ENCODE results near the gene KY.

DNA sequence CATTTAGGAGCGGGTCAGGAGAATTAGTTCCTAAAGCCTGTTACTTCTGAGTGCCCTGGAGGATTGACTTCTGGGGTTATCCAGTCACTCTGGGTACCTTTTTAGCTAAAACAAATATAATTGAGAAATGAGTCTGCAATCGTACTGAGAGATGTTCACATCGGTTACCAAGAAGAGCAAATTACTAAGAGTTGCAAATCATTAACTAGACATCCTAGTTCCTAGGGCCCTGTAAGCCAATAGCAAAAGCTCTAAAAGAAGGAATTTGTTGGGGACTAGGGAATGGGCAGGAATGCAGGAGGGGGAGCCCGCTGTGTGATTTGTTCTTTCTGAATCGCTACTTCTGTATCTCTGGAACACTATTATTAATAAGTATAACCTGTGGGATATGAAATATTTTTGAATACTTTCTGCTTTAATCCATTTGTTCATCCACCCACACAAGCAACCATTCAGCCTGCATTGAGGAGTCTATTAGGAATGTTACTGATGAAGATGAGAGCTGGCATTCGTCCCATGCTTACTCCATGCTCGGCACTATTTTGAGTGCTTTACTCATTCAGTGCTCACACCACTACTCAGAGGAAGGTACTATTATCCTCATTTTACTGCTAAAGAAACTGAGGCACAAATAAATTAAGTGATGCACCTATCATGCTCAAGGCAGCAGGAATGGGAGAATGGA lies 31.5 kb upstream of the KY start:
- TF ChIP-seq, protein P1, sequence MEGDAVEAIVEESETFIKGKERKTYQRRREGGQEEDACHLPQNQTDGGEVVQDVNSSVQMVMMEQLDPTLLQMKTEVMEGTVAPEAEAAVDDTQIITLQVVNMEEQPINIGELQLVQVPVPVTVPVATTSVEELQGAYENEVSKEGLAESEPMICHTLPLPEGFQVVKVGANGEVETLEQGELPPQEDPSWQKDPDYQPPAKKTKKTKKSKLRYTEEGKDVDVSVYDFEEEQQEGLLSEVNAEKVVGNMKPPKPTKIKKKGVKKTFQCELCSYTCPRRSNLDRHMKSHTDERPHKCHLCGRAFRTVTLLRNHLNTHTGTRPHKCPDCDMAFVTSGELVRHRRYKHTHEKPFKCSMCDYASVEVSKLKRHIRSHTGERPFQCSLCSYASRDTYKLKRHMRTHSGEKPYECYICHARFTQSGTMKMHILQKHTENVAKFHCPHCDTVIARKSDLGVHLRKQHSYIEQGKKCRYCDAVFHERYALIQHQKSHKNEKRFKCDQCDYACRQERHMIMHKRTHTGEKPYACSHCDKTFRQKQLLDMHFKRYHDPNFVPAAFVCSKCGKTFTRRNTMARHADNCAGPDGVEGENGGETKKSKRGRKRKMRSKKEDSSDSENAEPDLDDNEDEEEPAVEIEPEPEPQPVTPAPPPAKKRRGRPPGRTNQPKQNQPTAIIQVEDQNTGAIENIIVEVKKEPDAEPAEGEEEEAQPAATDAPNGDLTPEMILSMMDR (IDR thresholded peaks at IDR 0.05): no peak
- TF ChIP-seq POLR2A (IDR thresholded peaks at IDR 0.05): no peak
